Measurements from ENCODE around the gene NAT9.

The NAT9 gene

GRCh38 chr17:74815067-74815466 lies 38.9 kb upstream of the NAT9 start:
- no peaks in the 10 kb centered on the region for H3K36me3 ChIP-seq (ENCODE audit: insufficient read depth, low read length)
- no peak overlapping the region for H3K9ac ChIP-seq (ENCODE audit: low read length)
- H3K27me3 ChIP-seq (ENCODE audit: control insufficient read depth in 1 of 2, insufficient read depth in 2 of 2, low read length in 2 of 2), result no peaks in the 10 kb centered on the region
- H3K27ac ChIP-seq (ENCODE audit: low read depth, low read length), result no peak overlapping the region
- H3K4me1 ChIP-seq (ENCODE audit: insufficient read depth, low read length), result peaks cover 6% of the 10 kb centered on the region
- no peak overlapping the region for H3K4me3 ChIP-seq (ENCODE audit: low read depth in 1 of 2, low read length in 2 of 2)
- no peaks in the 10 kb centered on the region for H3K9me3 ChIP-seq (ENCODE audit: low read length)

GRCh38 chr17:74814453-74814852 lies 38.3 kb upstream of the NAT9 start:
- Histone ChIP-seq H3K9me3 (ENCODE audit: low read length) (no peaks in the 10 kb centered on the region), H3K27me3 (ENCODE audit: control insufficient read depth in 1 of 2, insufficient read depth in 2 of 2, low read length in 2 of 2) (no peaks in the 10 kb centered on the region), H3K4me3 (ENCODE audit: low read depth in 1 of 2, low read length in 2 of 2) (no peak overlapping the region), H3K9ac (ENCODE audit: low read length) (no peak overlapping the region), H3K4me1 (ENCODE audit: insufficient read depth, low read length) (peaks cover 6% of the 10 kb centered on the region), H3K27ac (ENCODE audit: low read depth, low read length) (no peak overlapping the region), H3K36me3 (ENCODE audit: insufficient read depth, low read length) (no peaks in the 10 kb centered on the region)

- Histone ChIP-seq H3K4me3 (ENCODE audit: low read depth in 1 of 2, low read length in 2 of 2) (no peak overlapping the region), H3K36me3 (ENCODE audit: insufficient read depth, low read length) (peaks cover 3% of the 10 kb centered on the region), H3K9me3 (ENCODE audit: low read length) (no peaks in the 10 kb centered on the region), H3K4me1 (ENCODE audit: insufficient read depth, low read length) (peaks cover 6% of the 10 kb centered on the region), H3K27me3 (ENCODE audit: control insufficient read depth in 1 of 2, insufficient read depth in 2 of 2, low read length in 2 of 2) (no peaks in the 10 kb centered on the region), H3K9ac (ENCODE audit: low read length) (no peak overlapping the region), H3K27ac (ENCODE audit: low read depth, low read length) (no peak overlapping the region)
These were observed 36.2 kb upstream of the NAT9 start for GRCh38 chr17:74812109-74813009.

GRCh38 chr17:74810699-74811485 lies 34.7 kb upstream of the NAT9 start:
- Histone ChIP-seq H3K4me3 (ENCODE audit: low read depth in 1 of 2, low read length in 2 of 2) (no peak overlapping the region), H3K9me3 (ENCODE audit: low read length) (no peaks in the 10 kb centered on the region), H3K9ac (ENCODE audit: low read length) (no peak overlapping the region), H3K36me3 (ENCODE audit: insufficient read depth, low read length) (peaks cover 5% of the 10 kb centered on the region), H3K27me3 (ENCODE audit: control insufficient read depth in 1 of 2, insufficient read depth in 2 of 2, low read length in 2 of 2) (no peaks in the 10 kb centered on the region), H3K27ac (ENCODE audit: low read depth, low read length) (no peak overlapping the region), H3K4me1 (ENCODE audit: insufficient read depth, low read length) (peaks cover 6% of the 10 kb centered on the region)

GRCh38 chr17:74808714-74809430 lies 32.7 kb upstream of the NAT9 start:
- no peaks in the 10 kb centered on the region for H3K27me3 ChIP-seq (ENCODE audit: control insufficient read depth in 1 of 2, insufficient read depth in 2 of 2, low read length in 2 of 2)
- peaks cover 5% of the 10 kb centered on the region for H3K36me3 ChIP-seq (ENCODE audit: insufficient read depth, low read length)
- H3K9ac ChIP-seq (ENCODE audit: low read length), result no peak overlapping the region
- peaks cover 14% of the 10 kb centered on the region for H3K4me1 ChIP-seq (ENCODE audit: insufficient read depth, low read length)
- H3K27ac ChIP-seq (ENCODE audit: low read depth, low read length), result no peak overlapping the region
- H3K9me3 ChIP-seq (ENCODE audit: low read length), result no peaks in the 10 kb centered on the region
- no peak overlapping the region for H3K4me3 ChIP-seq (ENCODE audit: low read depth in 1 of 2, low read length in 2 of 2)

GRCh38 chr17:74807925-74808324 lies 31.8 kb upstream of the NAT9 start:
- H3K27ac ChIP-seq (ENCODE audit: low read depth, low read length), result no peak overlapping the region
- H3K4me1 ChIP-seq (ENCODE audit: insufficient read depth, low read length), result peaks cover 22% of the 10 kb centered on the region
- no peak overlapping the region for H3K9ac ChIP-seq (ENCODE audit: low read length)
- no peaks in the 10 kb centered on the region for H3K9me3 ChIP-seq (ENCODE audit: low read length)
- no peak overlapping the region for H3K4me3 ChIP-seq (ENCODE audit: low read depth in 1 of 2, low read length in 2 of 2)
- H3K27me3 ChIP-seq (ENCODE audit: control insufficient read depth in 1 of 2, insufficient read depth in 2 of 2, low read length in 2 of 2), result no peaks in the 10 kb centered on the region
- peaks cover 5% of the 10 kb centered on the region for H3K36me3 ChIP-seq (ENCODE audit: insufficient read depth, low read length)

- H3K9ac ChIP-seq (ENCODE audit: low read length), result no peak overlapping the region
- no peaks in the 10 kb centered on the region for H3K9me3 ChIP-seq (ENCODE audit: low read length)
These were observed 31.3 kb upstream of the NAT9 start for GRCh38 chr17:74807441-74807840.

GRCh38 chr17:74806334-74806733 lies 30.2 kb upstream of the NAT9 start:
- Histone ChIP-seq H3K27ac (ENCODE audit: low read depth, low read length) (no peak overlapping the region), H3K36me3 (ENCODE audit: insufficient read depth, low read length) (peaks cover 5% of the 10 kb centered on the region), H3K9ac (ENCODE audit: low read length) (no peak overlapping the region), H3K4me1 (ENCODE audit: insufficient read depth, low read length) (peaks cover 16% of the 10 kb centered on the region), H3K27me3 (ENCODE audit: control insufficient read depth in 1 of 2, insufficient read depth in 2 of 2, low read length in 2 of 2) (no peaks in the 10 kb centered on the region), H3K4me3 (ENCODE audit: low read depth in 1 of 2, low read length in 2 of 2) (no peak overlapping the region), H3K9me3 (ENCODE audit: low read length) (no peaks in the 10 kb centered on the region)

More at GRCh38 chr17:74807441-74807840, 31.3 kb upstream of the NAT9 start:
- H3K27me3 ChIP-seq (ENCODE audit: control insufficient read depth in 1 of 2, insufficient read depth in 2 of 2, low read length in 2 of 2), result no peaks in the 10 kb centered on the region
- H3K36me3 ChIP-seq (ENCODE audit: insufficient read depth, low read length), result peaks cover 5% of the 10 kb centered on the region
- H3K4me3 ChIP-seq (ENCODE audit: low read depth in 1 of 2, low read length in 2 of 2), result no peak overlapping the region
- no peak overlapping the region for H3K27ac ChIP-seq (ENCODE audit: low read depth, low read length)
- H3K4me1 ChIP-seq (ENCODE audit: insufficient read depth, low read length), result peaks cover 21% of the 10 kb centered on the region

GRCh38 chr17:74805591-74805991 lies 29.4 kb upstream of the NAT9 start:
- Histone ChIP-seq H3K27me3 (ENCODE audit: control insufficient read depth in 1 of 2, insufficient read depth in 2 of 2, low read length in 2 of 2) (no peaks in the 10 kb centered on the region), H3K9me3 (ENCODE audit: low read length) (no peaks in the 10 kb centered on the region), H3K4me1 (ENCODE audit: insufficient read depth, low read length) (peaks cover 16% of the 10 kb centered on the region), H3K4me3 (ENCODE audit: low read depth in 1 of 2, low read length in 2 of 2) (no peak overlapping the region), H3K36me3 (ENCODE audit: insufficient read depth, low read length) (peaks cover 5% of the 10 kb centered on the region), H3K9ac (ENCODE audit: low read length) (no peak overlapping the region), H3K27ac (ENCODE audit: low read depth, low read length) (no peak overlapping the region)

GRCh38 chr17:74804683-74805082 lies 28.5 kb upstream of the NAT9 start:
- Histone ChIP-seq H3K27me3 (ENCODE audit: control insufficient read depth in 1 of 2, insufficient read depth in 2 of 2, low read length in 2 of 2) (no peaks in the 10 kb centered on the region), H3K27ac (ENCODE audit: low read depth, low read length) (no peak overlapping the region)

GRCh38 chr17:74803971-74804370 lies 27.8 kb upstream of the NAT9 start:
- Histone ChIP-seq H3K9ac (ENCODE audit: low read length) (no peak overlapping the region), H3K27me3 (ENCODE audit: control insufficient read depth in 1 of 2, insufficient read depth in 2 of 2, low read length in 2 of 2) (no peaks in the 10 kb centered on the region), H3K36me3 (ENCODE audit: insufficient read depth, low read length) (peaks cover 10% of the 10 kb centered on the region)

More at GRCh38 chr17:74804683-74805082, 28.5 kb upstream of the NAT9 start:
- H3K4me3 ChIP-seq (ENCODE audit: low read depth in 1 of 2, low read length in 2 of 2), result no peak overlapping the region
- H3K4me1 ChIP-seq (ENCODE audit: insufficient read depth, low read length), result peaks cover 16% of the 10 kb centered on the region
- H3K9ac ChIP-seq (ENCODE audit: low read length), result no peak overlapping the region
- peaks cover 9% of the 10 kb centered on the region for H3K36me3 ChIP-seq (ENCODE audit: insufficient read depth, low read length)
- no peaks in the 10 kb centered on the region for H3K9me3 ChIP-seq (ENCODE audit: low read length)

More at GRCh38 chr17:74803971-74804370, 27.8 kb upstream of the NAT9 start:
- no peak overlapping the region for H3K4me3 ChIP-seq (ENCODE audit: low read depth in 1 of 2, low read length in 2 of 2)
- no peaks in the 10 kb centered on the region for H3K9me3 ChIP-seq (ENCODE audit: low read length)
- peaks cover 16% of the 10 kb centered on the region for H3K4me1 ChIP-seq (ENCODE audit: insufficient read depth, low read length)
- peak overlapping the region; percentile 32 for H3K27ac ChIP-seq (ENCODE audit: low read depth, low read length)

Data from muscle layer of colon (tissue), 2 donors.